Vagina (tissue), 2 donors: Measurements from ENCODE around the gene TWF1.

Experiments used
- POLR2AphosphoS5 ChIP-seq, 2 donors: sonication (generic); formaldehyde crosslinking; IDR thresholded peaks; one replicate each; pipeline ENCODE4 v1.9.0; 2017; ENCODE audit warnings: antibody characterized with exemption in 2 of 2, mild to moderate bottlenecking in 2 of 2, low read depth in 1 of 2; ENCODE audit not compliant: insufficient read depth in 1 of 2
- TF ChIP-seq, protein P1 (sequence below), 3 experiments: fragments of 450-650 bp in 2 of 3; fragments of 200-600 bp in 1 of 3; sonication (generic) in 1 of 3; IDR thresholded peaks; one replicate each; pipeline ENCODE4 v1.5.1; 2017 to 2019; ENCODE audit warnings: antibody characterized with exemption in 3 of 3, mild to moderate bottlenecking in 2 of 3, moderate library complexity in 2 of 3

DNA sequence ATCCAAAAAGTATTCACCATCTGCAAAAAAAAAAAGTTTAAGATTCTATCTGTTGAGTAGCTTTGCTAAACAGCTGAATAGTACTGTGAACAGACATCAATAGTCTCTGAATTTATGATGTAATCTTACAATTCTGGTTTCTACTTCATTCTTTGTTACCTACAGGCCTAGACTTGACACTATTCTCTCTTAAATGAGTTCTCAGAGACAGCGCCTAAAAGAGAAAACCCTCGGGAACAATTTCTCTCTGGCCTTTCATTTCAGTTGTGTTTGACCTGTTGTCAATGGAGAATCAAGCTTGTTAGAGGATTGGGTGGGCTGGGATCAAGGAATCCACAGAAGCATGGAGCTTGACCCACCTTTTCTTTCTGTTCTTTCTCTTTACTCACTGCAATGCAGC lies 5.9 kb upstream of the TWF1 start:
- TF ChIP-seq, protein P1, sequence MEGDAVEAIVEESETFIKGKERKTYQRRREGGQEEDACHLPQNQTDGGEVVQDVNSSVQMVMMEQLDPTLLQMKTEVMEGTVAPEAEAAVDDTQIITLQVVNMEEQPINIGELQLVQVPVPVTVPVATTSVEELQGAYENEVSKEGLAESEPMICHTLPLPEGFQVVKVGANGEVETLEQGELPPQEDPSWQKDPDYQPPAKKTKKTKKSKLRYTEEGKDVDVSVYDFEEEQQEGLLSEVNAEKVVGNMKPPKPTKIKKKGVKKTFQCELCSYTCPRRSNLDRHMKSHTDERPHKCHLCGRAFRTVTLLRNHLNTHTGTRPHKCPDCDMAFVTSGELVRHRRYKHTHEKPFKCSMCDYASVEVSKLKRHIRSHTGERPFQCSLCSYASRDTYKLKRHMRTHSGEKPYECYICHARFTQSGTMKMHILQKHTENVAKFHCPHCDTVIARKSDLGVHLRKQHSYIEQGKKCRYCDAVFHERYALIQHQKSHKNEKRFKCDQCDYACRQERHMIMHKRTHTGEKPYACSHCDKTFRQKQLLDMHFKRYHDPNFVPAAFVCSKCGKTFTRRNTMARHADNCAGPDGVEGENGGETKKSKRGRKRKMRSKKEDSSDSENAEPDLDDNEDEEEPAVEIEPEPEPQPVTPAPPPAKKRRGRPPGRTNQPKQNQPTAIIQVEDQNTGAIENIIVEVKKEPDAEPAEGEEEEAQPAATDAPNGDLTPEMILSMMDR (IDR thresholded peaks at IDR 0.05), result no peak
- no peak for TF ChIP-seq POLR2AphosphoS5 (IDR thresholded peaks at IDR 0.05; ENCODE audit: insufficient read depth in 1 of 2, low read depth in 1 of 2)
